ENCODE data around the gene WDR5.

The WDR5 gene

DNA sequence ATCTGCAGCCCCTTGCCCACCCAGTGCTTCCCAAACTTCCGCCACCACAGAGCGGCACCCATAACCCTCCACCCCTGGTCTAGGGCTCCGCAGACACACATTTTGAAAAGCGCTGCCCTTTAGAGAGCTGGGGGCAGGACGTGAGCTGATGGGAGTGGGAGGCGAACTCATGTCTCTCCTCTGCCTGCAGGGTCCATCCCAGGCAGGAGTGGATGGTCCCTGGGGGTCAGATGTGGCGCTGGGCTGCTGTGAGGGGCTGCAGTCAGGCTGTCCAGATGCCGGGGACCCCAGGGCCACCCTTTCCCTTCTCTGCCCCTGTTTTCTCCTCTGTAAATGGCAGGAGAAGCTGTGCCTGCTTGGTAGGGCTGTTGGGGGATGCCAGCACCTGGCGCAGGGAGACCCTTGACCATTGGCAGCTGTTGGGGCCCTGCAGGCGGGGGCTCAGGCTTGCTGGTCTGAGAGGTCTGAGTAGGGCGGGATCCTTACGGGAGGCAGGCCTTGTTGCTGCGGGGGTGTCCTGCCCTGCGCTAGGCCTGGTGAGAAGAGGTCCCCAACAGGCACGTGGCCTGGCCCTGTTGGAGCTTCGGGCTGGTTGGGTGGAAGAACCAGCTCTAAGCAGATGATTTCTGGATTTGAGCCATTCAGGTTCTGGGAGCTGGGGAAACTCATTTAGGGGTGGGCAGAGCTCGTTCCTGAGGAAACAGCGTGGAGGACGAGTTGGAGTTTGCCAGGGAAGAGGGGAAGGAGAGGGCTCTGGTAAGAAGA, 38.8 kb downstream of the WDR5 start:
- DNase-seq, result no peak

DNA sequence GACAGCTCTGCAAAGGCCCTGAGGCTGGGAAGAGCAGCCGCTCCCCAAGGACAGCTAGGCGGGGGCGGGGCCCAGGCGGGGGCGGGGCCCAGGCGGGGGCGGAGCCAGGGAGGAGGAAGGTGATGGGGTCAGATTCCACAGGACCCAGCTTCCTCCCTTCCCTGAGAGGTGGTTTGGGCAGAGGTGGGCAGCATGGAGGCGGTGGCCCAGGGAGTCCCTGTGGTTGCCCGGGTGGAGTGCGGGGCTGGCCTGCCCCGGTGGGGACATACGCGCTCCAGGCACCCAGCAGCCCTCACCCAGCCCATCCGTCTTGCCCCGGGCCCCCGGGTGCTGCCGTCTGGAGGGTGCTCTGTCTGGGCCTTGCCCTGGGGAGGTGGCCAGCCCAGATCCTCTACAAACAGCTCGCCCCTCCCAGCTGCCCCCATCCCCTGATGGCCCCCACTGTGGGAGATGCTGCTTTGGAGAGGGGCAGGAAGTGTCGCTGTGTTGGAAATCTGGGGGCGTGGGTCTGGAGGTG, 39.5 kb downstream of the WDR5 start:
- no peak for DNase-seq

DNA sequence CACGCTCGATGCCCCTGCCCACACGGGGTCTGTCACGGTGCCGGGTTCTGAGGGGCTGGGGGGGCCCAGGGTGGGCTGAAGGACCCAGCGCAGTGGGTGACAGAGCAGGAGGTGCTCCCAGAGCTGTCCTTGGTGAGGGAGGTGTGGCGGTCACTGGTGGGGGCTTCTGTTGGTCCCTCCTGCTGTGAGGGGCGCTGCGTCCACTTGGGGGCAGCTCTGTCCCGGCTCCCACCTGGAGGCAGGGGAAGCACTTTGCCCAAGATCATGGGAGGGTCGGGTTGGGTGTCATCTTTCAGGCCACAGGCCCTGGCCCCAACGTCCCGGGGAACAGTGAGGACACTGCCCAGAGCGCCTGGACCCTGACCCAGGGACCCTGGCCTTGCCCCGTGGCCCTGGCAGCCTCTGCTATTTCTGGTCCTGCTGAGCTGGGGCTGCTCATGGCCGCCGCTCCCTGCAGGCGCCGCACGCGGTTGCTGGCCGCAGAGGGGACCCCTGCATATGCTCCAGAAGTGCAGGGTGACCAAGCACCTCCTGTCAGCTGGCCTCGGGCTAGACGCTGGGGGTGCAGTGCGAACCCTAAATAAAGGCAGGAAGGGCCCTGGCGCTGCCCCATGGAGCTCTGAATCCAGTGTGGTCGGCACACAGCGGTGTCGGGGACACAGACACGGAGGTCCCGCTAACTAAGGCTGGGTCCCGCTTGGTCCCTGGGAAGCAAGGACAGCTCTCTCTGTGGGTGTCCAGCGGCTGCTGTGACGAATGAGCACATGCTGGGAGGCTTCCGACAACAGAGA, 40.1 kb downstream of the WDR5 start:
- DNase-seq, result no peak

DNA sequence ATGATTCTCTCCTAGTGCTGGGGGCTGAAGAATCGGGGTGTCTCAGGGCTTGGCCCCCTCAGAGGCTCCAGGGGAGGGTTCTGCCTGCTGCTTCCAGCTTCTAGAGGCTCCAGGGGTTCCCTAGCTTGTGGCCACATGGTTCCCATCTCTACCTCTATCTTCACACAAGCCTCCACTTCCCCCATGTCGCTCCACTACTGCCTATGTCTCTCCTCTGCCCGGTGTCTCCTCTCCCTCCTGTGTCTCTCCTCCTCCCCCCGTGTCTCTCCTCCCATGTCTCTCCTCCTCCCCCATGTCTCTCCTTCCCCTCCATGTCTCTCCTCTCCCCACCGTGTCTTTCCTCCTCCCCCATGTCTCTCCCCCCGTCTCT, 40.7 kb downstream of the WDR5 start:
- no peak for DNase-seq

DNA sequence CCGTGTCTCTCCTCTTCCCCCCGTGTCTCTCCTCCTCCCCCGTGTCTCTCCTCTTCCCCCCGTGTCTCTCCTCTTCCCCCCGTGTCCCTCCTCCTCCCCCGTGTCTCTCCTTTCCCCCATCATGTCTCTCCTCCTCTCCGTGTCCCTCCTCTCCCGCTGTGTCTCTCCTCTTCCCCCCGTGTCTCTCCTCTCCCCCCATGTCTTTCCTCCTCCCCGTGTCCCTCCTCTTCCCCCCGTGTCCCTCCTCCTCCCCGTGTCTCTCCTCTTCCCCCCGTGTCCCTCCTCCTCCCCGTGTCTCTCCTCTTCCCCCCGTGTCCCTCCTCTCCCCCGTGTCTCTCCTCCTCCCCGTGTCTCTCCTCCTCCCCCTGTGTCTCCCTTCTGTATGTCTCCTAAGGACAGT, 41.3 kb downstream of the WDR5 start:
- DNase-seq, result no peak

DNA sequence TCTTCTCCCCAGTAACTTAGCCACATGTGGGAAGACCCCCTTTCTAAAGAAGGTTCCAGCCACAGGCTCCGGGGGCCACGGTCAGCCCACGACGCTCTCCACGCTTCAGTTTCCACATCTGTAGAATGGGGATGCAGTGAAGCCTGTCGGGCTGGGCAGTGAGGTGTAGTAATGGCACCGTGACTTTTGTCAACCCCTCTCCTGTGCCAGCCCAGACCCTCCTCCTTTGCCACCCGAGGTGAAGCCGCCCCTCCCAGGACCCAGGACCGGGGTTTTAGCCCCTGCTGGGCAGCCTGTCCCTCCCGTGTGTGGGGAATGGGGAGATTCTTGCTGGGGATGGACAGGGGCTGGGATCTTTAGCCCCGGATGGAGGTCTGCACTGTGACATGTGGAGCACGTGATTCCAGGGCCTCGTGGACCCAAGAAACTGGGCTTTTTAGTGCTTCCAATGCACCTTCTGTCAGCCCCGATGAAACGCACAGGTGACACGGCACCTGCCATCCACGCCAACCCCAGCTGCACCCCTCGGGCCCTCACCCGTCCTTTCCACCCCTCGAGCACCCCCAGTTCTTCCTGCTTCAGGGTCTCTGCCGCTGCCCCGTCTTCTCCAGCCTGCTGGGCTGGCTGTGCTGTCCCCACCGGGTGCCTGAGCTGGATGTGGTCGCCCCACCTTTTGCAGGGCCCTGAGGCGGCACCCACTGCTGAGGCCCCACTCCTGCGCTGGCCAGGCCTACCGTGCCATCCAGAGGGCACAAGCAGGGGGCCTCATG, 41.9 kb downstream of the WDR5 start:
- no peak for DNase-seq

DNA sequence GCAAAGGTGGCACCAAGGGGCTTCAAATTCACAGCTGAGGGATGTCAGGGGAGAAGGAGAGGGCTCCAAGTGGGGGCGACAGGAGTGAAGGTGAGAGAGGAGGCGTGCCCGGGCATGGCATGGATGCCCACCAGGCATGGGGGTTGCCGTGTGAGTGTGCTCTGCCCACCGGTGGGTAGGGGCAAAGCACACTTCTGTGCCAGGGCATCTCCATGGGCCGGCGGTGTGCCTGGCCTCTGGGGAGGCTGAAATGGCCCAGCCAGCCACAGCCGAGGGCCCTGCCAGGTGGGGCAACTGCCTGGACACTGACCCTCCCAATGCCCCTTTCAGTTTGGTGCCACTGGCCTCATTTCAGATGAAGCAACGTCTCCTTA, 42.5 kb downstream of the WDR5 start:
- DNase-seq, result no peak

DNA sequence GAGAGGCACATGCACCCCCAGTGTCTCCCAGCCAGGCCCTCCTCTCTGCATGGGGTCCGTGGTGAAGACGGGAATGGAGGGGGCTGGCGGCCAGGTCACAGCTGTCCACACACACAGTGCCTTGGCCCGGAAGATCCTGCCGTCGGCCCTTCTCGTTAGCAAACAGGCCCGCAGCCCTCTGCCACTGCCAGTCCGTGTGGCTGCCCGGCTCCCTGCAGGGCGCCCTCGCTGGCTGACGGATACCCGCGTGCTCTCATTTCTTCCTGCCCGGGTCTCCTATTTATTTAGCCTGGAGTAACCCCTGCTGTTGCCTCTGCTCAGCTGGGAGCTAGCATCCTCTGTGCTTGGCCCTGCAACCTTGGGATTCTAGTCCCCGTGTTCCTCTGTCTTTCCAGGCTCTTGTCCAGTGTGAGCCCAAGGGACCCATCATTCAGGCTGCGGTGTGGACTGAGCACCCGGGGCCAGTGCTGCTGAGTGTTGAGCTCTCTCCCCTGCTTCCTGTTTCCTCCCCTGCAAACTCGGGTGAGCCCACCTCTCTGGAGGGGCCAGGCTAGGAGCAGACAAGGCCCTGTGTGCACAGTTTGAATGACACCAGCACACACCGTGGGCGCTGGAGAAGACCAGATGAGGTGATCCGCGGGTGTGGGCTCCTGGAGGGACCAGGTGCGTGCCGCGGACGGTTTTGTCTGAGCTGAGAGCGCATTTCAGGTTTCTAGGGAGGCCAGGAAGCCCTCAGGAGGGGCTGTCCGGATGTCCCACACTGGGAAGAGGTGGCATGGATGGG, 43.1 kb downstream of the WDR5 start:
- DNase-seq, result no peak

DNA sequence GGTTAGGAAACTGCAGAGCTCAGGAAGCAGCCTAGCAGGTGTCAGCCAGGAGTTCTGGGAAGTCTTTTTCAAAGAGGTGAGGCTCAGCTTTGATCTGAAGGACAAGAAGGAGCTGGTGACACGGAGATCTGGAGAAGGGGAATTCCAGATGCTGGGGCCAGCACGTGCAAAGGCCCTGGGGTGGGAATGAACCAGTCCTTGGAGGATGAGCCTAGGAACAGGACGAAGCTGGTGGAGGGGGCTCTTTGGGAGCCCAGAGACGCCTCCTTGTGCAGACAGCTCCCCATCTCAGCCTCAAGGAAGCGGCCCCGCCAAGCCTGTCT, 43.7 kb downstream of the WDR5 start:
- DNase-seq, result no peak

DNA sequence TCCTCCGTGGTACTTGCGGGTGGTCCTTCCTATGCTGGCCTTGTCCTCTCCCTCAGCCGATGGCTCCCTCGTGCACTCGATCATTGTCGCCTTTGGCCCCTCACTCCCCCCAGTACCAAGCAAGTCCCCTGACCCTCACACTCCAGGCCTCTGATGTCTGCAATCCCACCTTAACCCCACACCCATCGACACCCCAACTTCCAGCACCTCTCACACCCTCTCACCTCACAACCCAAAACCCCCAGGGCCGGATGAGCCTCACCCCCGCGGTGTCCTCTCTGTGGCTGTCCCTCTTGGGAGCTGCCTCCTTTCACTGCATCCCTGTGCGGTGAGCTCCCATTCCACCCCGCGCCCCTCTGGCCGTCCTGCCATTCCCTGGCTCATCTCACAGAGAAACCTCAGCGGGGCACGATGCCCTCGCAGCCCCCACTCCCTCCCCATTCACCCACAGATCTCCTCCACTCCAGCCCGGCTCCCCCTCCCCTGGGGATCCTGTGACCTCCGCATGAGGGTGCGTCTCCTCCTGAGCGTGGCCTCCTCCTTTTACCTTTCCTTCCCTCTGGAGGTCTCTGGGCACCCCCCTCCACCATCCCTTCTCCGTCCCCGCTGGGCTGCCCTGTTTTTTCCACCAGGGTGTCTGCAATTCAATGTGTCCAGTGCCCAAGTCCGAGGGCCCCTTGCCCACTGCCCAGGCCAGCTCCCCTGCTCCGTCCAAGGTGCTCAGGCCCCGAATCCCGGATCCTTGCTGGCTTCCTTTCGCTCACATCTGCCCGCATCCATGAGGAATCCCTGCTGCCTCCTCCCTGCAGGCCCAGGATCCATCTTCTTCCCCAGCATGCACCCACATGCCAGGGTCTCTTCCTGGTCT, 44.3 kb downstream of the WDR5 start:
- DNase-seq, result no peak

DNA sequence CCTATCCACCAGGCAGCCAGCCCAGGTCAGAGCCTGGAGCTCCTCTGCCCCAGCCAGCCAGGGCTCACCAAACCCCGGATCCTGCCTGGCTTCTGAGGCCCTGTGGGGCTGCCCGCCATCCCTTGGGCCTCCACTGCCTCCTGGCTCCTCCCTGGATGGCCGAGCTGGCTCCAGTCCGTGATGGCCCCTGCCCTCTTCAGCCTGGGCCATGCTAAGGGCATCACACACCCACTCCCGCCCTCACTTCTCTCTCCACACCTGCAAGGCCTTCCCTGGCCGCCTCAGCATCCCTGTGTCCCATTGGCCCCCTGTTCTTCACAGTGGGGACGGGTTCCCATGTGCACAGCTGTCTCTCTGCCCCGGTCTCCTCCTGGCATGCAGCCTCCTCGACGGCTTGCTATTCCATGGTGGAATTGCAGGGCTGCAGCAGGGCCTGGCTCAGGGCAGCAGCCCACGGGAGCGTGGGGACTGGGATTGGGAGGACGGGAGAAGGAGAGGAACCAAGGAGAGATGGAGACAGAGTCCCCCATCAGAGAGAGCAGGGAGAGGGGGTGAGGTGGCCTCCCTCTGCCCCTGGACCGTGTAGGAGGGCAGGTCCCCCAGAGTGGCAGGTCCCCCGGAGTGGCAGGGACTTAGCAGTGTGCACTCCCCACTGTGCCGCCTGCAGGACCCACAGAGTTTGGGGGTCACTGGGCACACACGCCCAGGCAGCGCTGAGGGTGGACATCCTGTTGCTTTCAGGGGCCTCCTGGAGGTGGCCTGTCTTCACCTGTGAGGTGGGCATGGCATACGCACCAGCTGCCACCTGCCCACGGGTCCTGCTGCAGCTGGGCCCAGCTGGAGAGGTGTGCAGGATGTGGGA, 45.1 kb downstream of the WDR5 start:
- DNase-seq, result no peak

DNA sequence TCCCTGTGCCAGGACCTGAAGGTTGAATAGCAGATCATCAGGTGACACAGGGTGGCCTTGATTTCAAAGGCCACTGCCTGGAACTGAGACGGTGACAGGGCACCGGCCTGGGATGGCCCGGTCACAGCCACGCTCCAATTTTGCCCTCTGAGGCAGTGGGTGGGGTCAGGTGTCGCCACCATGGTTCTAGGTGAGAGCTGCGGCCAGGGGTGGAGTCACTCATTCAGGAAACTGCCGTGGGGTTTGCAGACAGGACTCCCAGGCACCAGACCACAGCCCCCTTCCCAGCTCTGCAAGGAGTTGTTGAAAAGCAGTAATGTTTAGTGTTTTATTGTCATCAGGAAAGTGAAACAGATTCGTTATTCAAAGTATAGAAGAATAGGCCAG, 45.8 kb downstream of the WDR5 start:
- no peak for DNase-seq

DNA sequence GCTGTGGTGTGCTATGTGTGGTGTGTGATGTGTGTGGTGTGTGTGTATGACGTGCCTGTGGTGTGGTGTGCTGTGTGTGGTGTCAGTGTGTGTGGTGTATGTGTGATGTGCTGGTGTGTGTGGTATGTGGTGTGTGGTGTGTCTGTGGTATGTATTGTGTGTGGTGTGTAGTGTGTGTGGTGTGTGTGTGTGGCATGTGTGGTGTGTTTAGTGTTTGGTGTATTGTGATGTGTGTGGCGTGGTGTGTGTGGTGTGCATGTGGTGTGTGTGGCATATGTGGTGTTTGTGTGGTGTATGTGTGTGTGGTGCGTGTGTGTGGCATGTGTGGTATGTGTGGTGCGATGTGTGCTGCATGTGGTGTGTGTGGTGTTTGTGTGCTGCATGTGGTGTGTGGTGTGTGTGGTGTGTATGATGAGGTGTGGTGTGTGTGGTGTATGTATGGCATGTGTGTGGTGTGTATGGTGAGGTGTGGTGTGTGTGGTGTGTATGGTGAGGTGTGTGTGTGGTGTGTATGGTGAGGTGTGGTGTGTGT, 46.7 kb downstream of the WDR5 start:
- DNase-seq, result no peak

DNA sequence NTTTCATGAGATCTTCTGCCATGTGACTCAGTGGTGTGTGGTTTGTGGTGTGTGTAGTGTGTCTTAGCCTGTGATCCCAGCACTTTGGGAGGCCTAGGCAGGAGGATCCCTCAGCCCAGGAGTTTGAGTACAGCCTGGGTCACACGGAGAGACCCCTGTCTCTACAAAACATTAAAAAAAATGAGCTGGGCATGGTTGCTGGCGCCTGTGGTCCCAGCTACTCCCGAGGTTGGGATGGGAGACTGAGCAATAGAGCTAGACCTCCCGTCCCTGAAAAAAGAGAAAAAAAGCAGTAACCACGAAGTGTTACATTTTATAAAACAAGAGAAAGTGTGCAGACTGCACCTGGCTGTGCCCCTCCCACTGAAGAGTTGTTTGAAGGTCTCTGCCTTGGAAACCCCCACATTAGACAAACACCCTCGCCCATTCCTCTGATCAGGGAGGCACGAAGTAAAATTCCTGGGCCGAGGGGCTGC, 49.7 kb downstream of the WDR5 start:
- no peak for DNase-seq

DNA sequence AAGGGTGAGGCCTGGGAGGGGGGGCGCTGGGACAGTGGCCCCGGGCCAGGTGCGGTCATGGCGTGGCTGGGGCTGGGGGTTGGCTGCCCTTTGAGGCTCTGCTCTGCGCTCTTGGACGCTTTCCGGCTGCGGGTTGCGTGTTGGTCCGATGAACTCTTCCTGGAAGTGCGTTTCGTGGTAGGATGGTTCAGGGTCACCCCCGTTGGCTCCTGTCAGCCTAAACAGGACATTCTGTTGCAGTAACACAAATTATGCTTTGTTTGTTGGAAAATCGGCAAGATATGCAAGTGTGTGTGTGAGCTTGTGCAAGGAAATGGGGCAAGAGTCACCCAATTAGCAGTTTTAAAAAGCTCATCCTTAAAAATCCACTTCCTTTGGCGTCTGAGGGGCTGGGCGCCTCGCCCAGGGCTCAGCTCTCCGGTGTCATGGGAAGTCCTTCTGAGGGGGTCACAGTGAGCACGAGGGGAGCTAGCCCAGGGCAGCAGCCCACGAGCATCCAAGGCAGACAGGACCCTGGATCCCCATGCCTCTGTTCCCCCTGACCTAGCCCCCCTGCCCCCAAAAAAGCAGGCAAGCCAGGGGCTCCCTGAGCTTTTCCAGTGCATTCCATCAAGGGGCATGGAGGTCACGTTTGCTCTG, 50.7 kb downstream of the WDR5 start:
- no peak for DNase-seq

DNA sequence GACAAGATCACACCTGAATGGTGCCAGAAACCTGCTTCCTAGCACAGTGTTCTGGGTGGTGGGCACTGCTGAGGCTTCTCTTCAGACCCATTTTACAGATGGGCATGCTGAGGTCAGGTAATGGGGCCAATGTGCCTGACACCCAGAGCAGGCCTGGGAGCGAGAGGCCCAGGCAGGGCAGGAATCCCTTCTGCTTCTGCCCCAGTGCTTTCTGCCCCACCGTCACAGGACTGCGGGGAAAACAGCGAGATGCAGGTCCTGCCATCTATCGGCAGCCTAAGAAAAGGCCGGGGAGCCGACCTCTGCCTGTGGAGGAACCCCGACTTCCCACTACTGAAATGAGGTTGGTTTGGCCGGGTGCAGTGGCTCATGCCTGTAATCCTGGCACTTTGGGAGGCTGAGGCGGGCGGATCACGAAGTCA, 51.2 kb downstream of the WDR5 start:
- no peak for DNase-seq

DNA sequence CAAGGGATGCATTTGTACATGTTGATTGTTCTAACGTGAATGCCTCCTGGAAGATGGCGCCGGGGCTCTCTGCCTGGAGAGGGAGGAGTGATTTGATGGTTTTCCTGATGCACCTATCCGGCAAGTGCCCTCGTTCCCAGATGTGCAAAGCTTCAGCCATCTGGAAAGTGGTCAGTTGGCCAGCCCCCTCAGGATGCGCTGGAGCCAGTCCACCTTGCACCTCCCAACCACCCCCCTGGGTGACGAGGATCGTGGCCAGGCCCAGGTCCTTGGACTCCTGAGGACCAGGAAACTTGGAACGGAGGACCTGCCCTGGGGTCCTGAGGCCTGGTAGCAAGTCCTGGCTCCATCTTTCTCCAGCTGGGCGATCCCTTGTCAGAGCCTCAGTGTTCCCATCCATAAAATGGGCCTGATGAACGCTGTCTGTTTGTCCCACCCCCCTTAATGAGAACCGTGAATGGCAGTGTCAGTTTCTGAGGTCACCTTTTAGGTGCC, 52.1 kb downstream of the WDR5 start:
- no peak for DNase-seq

DNA sequence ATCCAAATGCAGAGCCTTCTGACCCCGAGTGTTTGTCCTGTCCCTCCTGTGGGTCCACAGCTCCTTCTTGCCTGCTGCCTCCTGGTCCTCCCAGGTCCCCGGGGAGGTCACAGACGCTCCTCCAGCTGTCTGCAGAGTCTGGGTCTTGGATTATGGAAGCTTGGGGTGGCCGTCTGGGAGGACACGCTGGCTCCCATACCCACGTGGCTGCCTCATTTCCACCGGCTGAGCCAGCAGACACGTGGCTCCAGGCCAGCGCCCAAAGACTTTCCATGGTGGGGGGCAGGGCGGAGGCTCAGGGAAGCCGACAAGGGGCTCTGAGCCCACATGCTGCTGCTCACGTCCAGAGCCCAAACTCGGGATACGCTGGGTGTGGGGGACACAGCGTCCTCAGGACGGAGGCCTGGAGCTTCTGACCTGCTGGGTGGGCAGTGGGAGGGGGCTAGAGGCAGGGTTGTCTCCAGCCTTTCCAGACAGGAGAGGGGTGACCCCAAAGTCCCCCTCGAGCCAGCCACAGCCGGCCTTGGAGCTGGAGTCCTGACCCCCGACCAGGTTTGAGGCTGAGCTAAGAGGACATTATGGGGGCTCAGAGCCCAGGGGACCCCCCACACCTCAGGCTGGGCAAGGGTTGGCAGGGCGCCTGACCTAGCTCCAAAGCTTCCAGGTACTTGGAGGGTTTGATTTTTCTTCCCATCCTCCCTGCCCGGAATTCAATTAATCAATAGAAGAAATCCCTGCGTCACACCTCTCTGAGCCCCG, 52.7 kb downstream of the WDR5 start:
- DNase-seq, result no peak

DNA sequence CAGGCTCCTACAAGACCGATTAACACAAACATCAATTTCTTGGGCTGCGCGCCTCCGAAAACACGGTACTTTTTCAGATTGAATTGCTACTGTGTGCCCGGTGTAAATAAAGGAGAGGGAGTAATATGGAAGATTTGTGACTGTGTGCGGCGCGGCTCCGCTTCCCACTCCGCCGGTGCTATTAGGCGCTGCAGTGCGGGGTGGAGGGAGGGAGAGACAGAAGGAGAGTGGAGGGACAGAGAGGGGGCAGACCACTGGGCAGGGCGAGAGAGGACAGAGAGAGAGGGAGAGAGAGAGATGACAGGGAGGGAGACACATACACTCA, 53.2 kb downstream of the WDR5 start:
- DNase-seq, result no peak

Measured in GDM1 (cell line).